Vagina (tissue), 2 donors: ENCODE measurements around the gene DCST1. TPM values are rescaled to one million over a fixed set of nuclear protein-coding genes. Genes with fewer than 3 reads are reported as not detected.
A peak's percentile ranks its signal among the peaks of the same experiment; 100 is the strongest.

ENCODE experiments used
- DNase-seq, 2 donors: peaks; one replicate each; pipeline ENCODE4 v3.0.0-alpha.2; 2017; ENCODE audit errors: extremely low spot score in 2 of 2
- H3K27ac ChIP-seq: fragments of 200-600 bp; sonication (generic); one replicate; pipeline ENCODE4 v1.5.1; 2019
- H3K27me3 ChIP-seq: fragments of 200-600 bp; sonication (generic); one replicate; pipeline ENCODE4 v1.5.1; 2019
- H3K36me3 ChIP-seq, 2 donors: fragments of 200-600 bp; sonication (generic); one replicate each; pipeline ENCODE4 v1.5.1; 2017 to 2019
- H3K4me1 ChIP-seq: fragments of 200-600 bp; sonication (generic); one replicate; pipeline ENCODE4 v1.5.1; 2019
- H3K4me3 ChIP-seq, 2 donors: fragments of 200-600 bp; sonication (generic); 1 replicate in 1 of 2; 2 replicates in 1 of 2; pipeline ENCODE4 v1.5.1; 2016 to 2019
- H3K9me3 ChIP-seq: fragments of 200-600 bp; sonication (generic); one replicate; pipeline ENCODE4 v1.5.1; 2019
- CTCF ChIP-seq, 3 experiments: fragments of 450-650 bp in 2 of 3; fragments of 200-600 bp in 1 of 3; sonication (generic) in 1 of 3; IDR thresholded peaks; one replicate each; pipeline ENCODE4 v1.5.1; 2017 to 2019; ENCODE audit warnings: antibody characterized with exemption in 3 of 3, mild to moderate bottlenecking in 2 of 3, moderate library complexity in 2 of 3
- POLR2A ChIP-seq, 2 donors: fragments of 450-650 bp; IDR thresholded peaks; one replicate each; pipeline ENCODE4 v1.6.1; 2017; ENCODE audit warnings: antibody characterized with exemption in 2 of 2, mild to moderate bottlenecking in 2 of 2, moderate library complexity in 2 of 2
- POLR2AphosphoS5 ChIP-seq, 2 donors: sonication (generic); formaldehyde crosslinking; IDR thresholded peaks; one replicate each; pipeline ENCODE4 v1.9.0; 2017; ENCODE audit warnings: antibody characterized with exemption in 2 of 2, mild to moderate bottlenecking in 2 of 2, low read depth in 1 of 2; ENCODE audit not compliant: insufficient read depth in 1 of 2
- intact Hi-C: fragments of 100-400 bp; cut with DNase I; formaldehyde crosslinking; loops from one replicate; pipeline ENCODE4 v1.15.1; 2023
- total RNA-seq: library from RNA; depleted of rRNA; stranded (reverse); fragments of >200 nt; gene quantifications from one replicate; pipeline ENCODE4 v1.2.3, GENCODE V29; 2016

The DCST1 gene
- total RNA-seq, 1 donor from 2014 or later, result not detected

GRCh38 chr1:155086128-155086741 lies 52.6 kb downstream of the DCST1 start:
- Histone ChIP-seq H3K4me3 (peak overlapping the region; percentile 62 to 66), H3K9me3 (no peaks in the 10 kb centered on the region), H3K27ac (peak overlapping the region; percentile 93), H3K36me3 (no peaks in the 10 kb centered on the region), H3K4me1 (peaks cover 49% of the 10 kb centered on the region), H3K27me3 (peaks cover 11% of the 10 kb centered on the region)
- DNase-seq, result peak in 1 of 2 donors; percentile 94
- intact Hi-C loops, result loop anchor here (5.0 kb wide), 1 partner anchor 39 kb away; no protein-coding TSS in a partner anchor
- TF ChIP-seq CTCF (IDR thresholded peaks at IDR 0.05) (peak; percentile 59 to 99 (median 94)), POLR2A (IDR thresholded peaks at IDR 0.05) (no peak), POLR2AphosphoS5 (IDR thresholded peaks at IDR 0.05; ENCODE audit: insufficient read depth in 1 of 2, low read depth in 1 of 2) (no peak)

GRCh38 chr1:155086856-155087535 lies 53.4 kb downstream of the DCST1 start:
- TF ChIP-seq POLR2A (IDR thresholded peaks at IDR 0.05), result no peak
- TF ChIP-seq POLR2AphosphoS5 (IDR thresholded peaks at IDR 0.05; ENCODE audit: insufficient read depth in 1 of 2, low read depth in 1 of 2), result no peak
- TF ChIP-seq CTCF (IDR thresholded peaks at IDR 0.05), result no peak
- Histone ChIP-seq H3K4me3 (no peak overlapping the region), H3K4me1 (peaks cover 49% of the 10 kb centered on the region), H3K9me3 (no peaks in the 10 kb centered on the region), H3K27me3 (peaks cover 8% of the 10 kb centered on the region), H3K27ac (no peak overlapping the region), H3K36me3 (no peaks in the 10 kb centered on the region)
- DNase-seq, result peak in 1 of 2 donors; percentile 93
- intact Hi-C loops, result loop anchor here (5.0 kb wide), 1 partner anchor 40 kb away; no protein-coding TSS in a partner anchor

GRCh38 chr1:155091071-155092051 lies 57.7 kb downstream of the DCST1 start:
- Histone ChIP-seq H3K4me3 (no peak overlapping the region), H3K27me3 (no peaks in the 10 kb centered on the region), H3K4me1 (peaks cover 27% of the 10 kb centered on the region), H3K36me3 (no peaks in the 10 kb centered on the region), H3K27ac (no peak overlapping the region), H3K9me3 (no peaks in the 10 kb centered on the region)
- intact Hi-C loops, result loop anchor here (2.0 to 5.0 kb wide), 2 partner anchors 41 to 75 kb away; no protein-coding TSS in a partner anchor
- no peak for DNase-seq
- peak in 1 of 2 donors; percentile 23 for TF ChIP-seq POLR2AphosphoS5 (IDR thresholded peaks at IDR 0.05; ENCODE audit: insufficient read depth in 1 of 2, low read depth in 1 of 2)
- TF ChIP-seq POLR2A (IDR thresholded peaks at IDR 0.05), result no peak
- TF ChIP-seq CTCF (IDR thresholded peaks at IDR 0.05), result peak; percentile 90 to 96 (median 96)

GRCh38 chr1:155092131-155092530 lies 58.5 kb downstream of the DCST1 start:
- TF ChIP-seq POLR2AphosphoS5 (IDR thresholded peaks at IDR 0.05; ENCODE audit: insufficient read depth in 1 of 2, low read depth in 1 of 2) (no peak), POLR2A (IDR thresholded peaks at IDR 0.05) (no peak), CTCF (IDR thresholded peaks at IDR 0.05) (no peak)
- no peaks in the 10 kb centered on the region for H3K27me3 ChIP-seq
- H3K4me1 ChIP-seq, result peaks cover 24% of the 10 kb centered on the region
- no peak for DNase-seq
- H3K9me3 ChIP-seq, result no peaks in the 10 kb centered on the region
- H3K4me3 ChIP-seq, result no peak overlapping the region
- H3K27ac ChIP-seq, result no peak overlapping the region
- H3K36me3 ChIP-seq, result no peaks in the 10 kb centered on the region
- intact Hi-C loops, result loop anchor here (5.0 kb wide), 1 partner anchor 40 kb away; no protein-coding TSS in a partner anchor
